CD4-positive, alpha-beta T cell (primary cell): ENCODE data around the gene CWC22. TPM values are rescaled to one million over a fixed set of nuclear protein-coding genes. Genes with fewer than 3 reads are reported as not detected.

Experiments used
- ATAC-seq: fragments of 200-7000 bp; cut with Tn5 transposase; one replicate; pipeline ENCODE4 v1.10.0; 2022; ENCODE audit warnings: mild to moderate bottlenecking; ENCODE audit not compliant: poor library complexity
- CTCF ChIA-PET: fragments of 350-600 bp; sonication (Branson Sonifier 250); formaldehyde crosslinking; loops from one replicate; lab custom pipeline; 2021; ENCODE audit warnings: antibody characterized with exemption, inconsistent platforms; lab: Charles Lee
- POLR2A ChIA-PET: fragments of 350-600 bp; sonication (Branson Sonifier 250); formaldehyde crosslinking; loops from one replicate; lab custom pipeline; 2021; ENCODE audit warnings: antibody characterized with exemption, inconsistent platforms; lab: Charles Lee
- DNase-seq, 14 experiments: peaks; one replicate each; pipeline ENCODE4 v3.0.0-alpha.2; 2013 to 2020; ENCODE audit warnings: mixed read lengths in 2 of 14
- H3K27ac ChIP-seq, 2 donors: one replicate each; pipeline versions ENCODE4 v1.5.1 to v1.7.0; 2013; ENCODE audit warnings: low read length in 2 of 2, low read depth in 1 of 2, mild to moderate bottlenecking in 1 of 2
- H3K27me3 ChIP-seq, 2 experiments: 1 replicate in 1 of 2; 2 replicates in 1 of 2; pipeline versions ENCODE4 v1.6.1 to v1.7.0; 2013; ENCODE audit warnings: low read length in 2 of 2, control low read depth in 1 of 2, mild to moderate bottlenecking in 1 of 2, moderate library complexity in 1 of 2; ENCODE audit not compliant: insufficient read depth in 2 of 2, control insufficient read depth in 1 of 2
- H3K36me3 ChIP-seq: one replicate; pipeline ENCODE4 v1.6.1; 2013; ENCODE audit warnings: low read length, control low read depth; ENCODE audit not compliant: insufficient read depth
- H3K4me1 ChIP-seq: one replicate; pipeline ENCODE4 v1.6.1; 2013; ENCODE audit warnings: low read length, control low read depth; ENCODE audit not compliant: insufficient read depth
- H3K4me3 ChIP-seq: one replicate; pipeline ENCODE4 v1.5.1; 2013; ENCODE audit warnings: mild to moderate bottlenecking, low read length, moderate library complexity
- H3K9me3 ChIP-seq, 2 experiments: 1 replicate in 1 of 2; 2 replicates in 1 of 2; pipeline versions ENCODE4 v1.6.1 to v1.7.0; 2013; ENCODE audit warnings: low read length in 2 of 2, mild to moderate bottlenecking in 2 of 2, control low read depth in 1 of 2, moderate library complexity in 1 of 2; ENCODE audit not compliant: control insufficient read depth in 1 of 2, insufficient read depth in 1 of 2
- H3K27ac Mint-ChIP-seq: one replicate; pipeline ENCODE4 v1.8.0; 2020; ENCODE audit warnings: mixed read lengths
- H3K27me3 Mint-ChIP-seq: one replicate; pipeline ENCODE4 v1.8.0; 2021; ENCODE audit warnings: mixed read lengths
- H3K36me3 Mint-ChIP-seq: one replicate; pipeline ENCODE4 v1.8.0; 2021; ENCODE audit warnings: low read depth, mixed read lengths
- H3K4me1 Mint-ChIP-seq: one replicate; pipeline ENCODE4 v1.8.0; 2021; ENCODE audit warnings: low read depth, mixed read lengths
- H3K4me3 Mint-ChIP-seq: one replicate; pipeline ENCODE4 v1.8.0; 2020; ENCODE audit warnings: mild to moderate bottlenecking, mixed read lengths
- H3K9me3 Mint-ChIP-seq: one replicate; pipeline ENCODE4 v1.8.0; 2020; ENCODE audit warnings: mixed read lengths
- intact Hi-C, 2 experiments: fragments of 100-400 bp; cut with DNase I in 1 of 2; cut with micrococcal nuclease in 1 of 2; formaldehyde crosslinking; loops; one replicate each; pipeline versions ENCODE4 v1.15.1 to v1.9.0; 2023 to 2025; cut with DNase I, micrococcal nuclease
- total RNA-seq, 174 experiments: library from RNA in 2 of 174; stranded (reverse) in 2 of 174; gene quantifications; one replicate each; pipeline ENCODE4 v1.2.3 and lab custom pipeline; 2021 to 2026
- TF ChIP-seq, protein P1 (sequence below): fragments of 200-600 bp; IDR thresholded peaks from one replicate; pipeline ENCODE4 v1.8.0; 2022; ENCODE audit warnings: antibody characterized with exemption, mild to moderate bottlenecking

The CWC22 gene
- total RNA-seq, 2 experiments from 2014 or later, result 11.8 to 12.0 TPM

GRCh38 chr2:179939259-179939658, 67.8 kb downstream of the CWC22 start:
- Mint-ChIP-seq H3K4me1 (no peaks in the 10 kb centered on the region), H3K27ac (no peak overlapping the region), H3K27me3 (no peaks in the 10 kb centered on the region), H3K36me3 (peaks cover 39% of the 10 kb centered on the region), H3K9me3 (no peaks in the 10 kb centered on the region), H3K4me3 (no peak overlapping the region)
- Histone ChIP-seq H3K4me1 (no peaks in the 10 kb centered on the region), H3K9me3 (peaks cover 0 to 4% of the 10 kb centered on the region in 2 experiments), H3K27ac (no peak overlapping the region), H3K36me3 (peaks cover 3% of the 10 kb centered on the region), H3K4me3 (no peak overlapping the region), H3K27me3 (no peaks in the 10 kb centered on the region)
- intact Hi-C loops, result no loop called here
- ATAC-seq (no peak), DNase-seq (no peak)
- ChIA-PET CTCF (no interaction called here), POLR2A (no interaction called here)
- TF ChIP-seq, protein P1, sequence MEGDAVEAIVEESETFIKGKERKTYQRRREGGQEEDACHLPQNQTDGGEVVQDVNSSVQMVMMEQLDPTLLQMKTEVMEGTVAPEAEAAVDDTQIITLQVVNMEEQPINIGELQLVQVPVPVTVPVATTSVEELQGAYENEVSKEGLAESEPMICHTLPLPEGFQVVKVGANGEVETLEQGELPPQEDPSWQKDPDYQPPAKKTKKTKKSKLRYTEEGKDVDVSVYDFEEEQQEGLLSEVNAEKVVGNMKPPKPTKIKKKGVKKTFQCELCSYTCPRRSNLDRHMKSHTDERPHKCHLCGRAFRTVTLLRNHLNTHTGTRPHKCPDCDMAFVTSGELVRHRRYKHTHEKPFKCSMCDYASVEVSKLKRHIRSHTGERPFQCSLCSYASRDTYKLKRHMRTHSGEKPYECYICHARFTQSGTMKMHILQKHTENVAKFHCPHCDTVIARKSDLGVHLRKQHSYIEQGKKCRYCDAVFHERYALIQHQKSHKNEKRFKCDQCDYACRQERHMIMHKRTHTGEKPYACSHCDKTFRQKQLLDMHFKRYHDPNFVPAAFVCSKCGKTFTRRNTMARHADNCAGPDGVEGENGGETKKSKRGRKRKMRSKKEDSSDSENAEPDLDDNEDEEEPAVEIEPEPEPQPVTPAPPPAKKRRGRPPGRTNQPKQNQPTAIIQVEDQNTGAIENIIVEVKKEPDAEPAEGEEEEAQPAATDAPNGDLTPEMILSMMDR, result no peak

GRCh38 chr2:179938026-179938425, 69.1 kb downstream of the CWC22 start:
- intact Hi-C loops, result no loop called here

GRCh38 chr2:179936654-179937053, 70.4 kb downstream of the CWC22 start:
- Mint-ChIP-seq H3K4me3 (no peak overlapping the region), H3K36me3 (peaks cover 56% of the 10 kb centered on the region), H3K9me3 (peaks cover under 1% of the 10 kb centered on the region), H3K27me3 (no peaks in the 10 kb centered on the region), H3K4me1 (no peaks in the 10 kb centered on the region), H3K27ac (no peak overlapping the region)
- intact Hi-C loops, result no loop called here
- Histone ChIP-seq H3K27ac (no peak overlapping the region), H3K4me3 (no peak overlapping the region), H3K27me3 (no peaks in the 10 kb centered on the region), H3K36me3 (peaks cover 4% of the 10 kb centered on the region), H3K9me3 (peaks cover 0 to 6% of the 10 kb centered on the region in 2 experiments), H3K4me1 (no peaks in the 10 kb centered on the region)
- ChIA-PET CTCF (no interaction called here), POLR2A (no interaction called here)
- no peak for ATAC-seq
- TF ChIP-seq, protein P1, result no peak
- DNase-seq, result peak in 3 of 14 experiments; percentile 8 to 16 (median 9)

More at GRCh38 chr2:179938026-179938425, 69.1 kb downstream of the CWC22 start:
- H3K9me3 ChIP-seq, result peaks cover 0 to 4% of the 10 kb centered on the region in 2 experiments
- no peaks in the 10 kb centered on the region for H3K27me3 ChIP-seq
- TF ChIP-seq, protein P1, result no peak
- Mint-ChIP-seq H3K27me3 (no peaks in the 10 kb centered on the region), H3K27ac (no peak overlapping the region), H3K9me3 (no peaks in the 10 kb centered on the region), H3K36me3 (peaks cover 43% of the 10 kb centered on the region), H3K4me1 (no peaks in the 10 kb centered on the region), H3K4me3 (no peak overlapping the region)
- POLR2A ChIA-PET, result no interaction called here
- CTCF ChIA-PET, result no interaction called here
- no peak overlapping the region for H3K27ac ChIP-seq
- no peak overlapping the region for H3K4me3 ChIP-seq
- DNase-seq (no peak), ATAC-seq (no peak)
- no peaks in the 10 kb centered on the region for H3K4me1 ChIP-seq
- peaks cover 4% of the 10 kb centered on the region for H3K36me3 ChIP-seq
